Measurements from ENCODE around the gene EIF2S3B.
A peak's percentile ranks its signal among the peaks of the same experiment; 100 is the strongest.

EIF2S3B gene

GRCh38 chr12:10553148-10553547 is 47.5 kb downstream of the EIF2S3B start:
- H3K27ac ChIP-seq: no peak overlapping the region
- DNase-seq (ENCODE audit: low read depth, low spot score): no peak

GRCh38 chr12:10554228-10554755 is 48.6 kb downstream of the EIF2S3B start:
- H3K27ac ChIP-seq: no peak overlapping the region
- DNase-seq (ENCODE audit: low read depth, low spot score): no peak

- no peak for DNase-seq (ENCODE audit: low read depth, low spot score)
- H3K27ac ChIP-seq: no peak overlapping the region
Measured at GRCh38 chr12:10554756-10555481, 49.2 kb downstream of the EIF2S3B start.

- no peak for DNase-seq (ENCODE audit: low read depth, low spot score)
- H3K27ac ChIP-seq: no peak overlapping the region
Measured at GRCh38 chr12:10557329-10557728, 51.6 kb downstream of the EIF2S3B start.

GRCh38 chr12:10557766-10558165 is 52.1 kb downstream of the EIF2S3B start:
- peak; percentile 6 for DNase-seq (ENCODE audit: low read depth, low spot score)
- H3K27ac ChIP-seq: no peak overlapping the region
